ENCODE data around the gene RCBTB2.

- TF ChIP-seq POLR2A (IDR thresholded peaks at IDR 0.05) (no peak), CTCF (IDR thresholded peaks at IDR 0.05) (no peak)
Observed at GRCh38 chr13:48501705-48502104, 31.2 kb downstream of the RCBTB2 start.
